Measurements from ENCODE around the gene SELENOF.

GRCh38 chr1:86861424-86861823, 52.5 kb downstream of the SELENOF start:
- TF ChIP-seq CTCF (IDR thresholded peaks at IDR 0.05; ENCODE audit: low read depth, low read length) (no peak), EZH2phosphoT487 (IDR thresholded peaks at IDR 0.05; ENCODE audit: low read depth) (no peak)
